Omental fat pad (tissue), 4 donors: ENCODE results near the gene C3orf38. TPM values are rescaled to one million over a fixed set of nuclear protein-coding genes. Genes with fewer than 3 reads are reported as not detected.
"Not testable (repeated sequence)": the region's sequence is repeated elsewhere in the genome, so short reads cannot be mapped to it uniquely, and the experiment has no call there.

Experiments used
- ATAC-seq: fragments of 150-250 bp; one replicate; pipeline ENCODE4 v1.9.1; 2016; ENCODE audit warnings: mild to moderate bottlenecking, moderate library complexity; ENCODE audit not compliant: low FRiP score
- DNase-seq: peaks from one replicate; pipeline ENCODE4 v3.0.0-alpha.2; 2019; ENCODE audit warnings: low spot score
- total RNA-seq, 4 donors: library from RNA; depleted of rRNA; stranded (reverse); fragments of >200 nt; gene quantifications; one replicate each; pipeline ENCODE4 v1.1.0, GENCODE V29; 2016
- TF ChIP-seq, protein P1 (sequence below), 3 donors: fragments of 450-650 bp; IDR thresholded peaks; one replicate each; pipeline ENCODE4 v1.5.1; 2016 to 2017; ENCODE audit warnings: antibody characterized with exemption in 3 of 3, mild to moderate bottlenecking in 3 of 3, moderate library complexity in 2 of 3

C3orf38 gene
- total RNA-seq, 4 donors from 2014 or later, result 12.2 to 23.6 (median 19.0) TPM

DNA sequence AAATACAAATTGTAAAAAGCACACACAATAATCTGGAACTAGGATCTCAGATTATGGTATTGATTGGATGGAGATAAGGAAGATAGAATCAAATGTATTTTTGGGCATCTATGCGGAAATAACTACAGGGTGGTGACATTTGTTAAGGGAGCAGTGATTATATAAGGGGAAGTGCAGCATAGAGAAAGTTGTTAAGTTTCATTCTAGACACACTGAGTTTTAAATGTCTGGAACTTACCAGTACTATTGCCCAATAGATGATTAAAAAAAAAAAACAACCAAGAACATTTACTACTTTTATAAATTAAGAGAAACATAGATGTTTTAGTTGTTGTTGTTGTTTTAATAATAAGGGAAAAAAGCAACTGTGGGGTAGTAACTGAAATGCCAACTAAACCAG, 32.1 kb upstream of the C3orf38 start:
- TF ChIP-seq, protein P1, sequence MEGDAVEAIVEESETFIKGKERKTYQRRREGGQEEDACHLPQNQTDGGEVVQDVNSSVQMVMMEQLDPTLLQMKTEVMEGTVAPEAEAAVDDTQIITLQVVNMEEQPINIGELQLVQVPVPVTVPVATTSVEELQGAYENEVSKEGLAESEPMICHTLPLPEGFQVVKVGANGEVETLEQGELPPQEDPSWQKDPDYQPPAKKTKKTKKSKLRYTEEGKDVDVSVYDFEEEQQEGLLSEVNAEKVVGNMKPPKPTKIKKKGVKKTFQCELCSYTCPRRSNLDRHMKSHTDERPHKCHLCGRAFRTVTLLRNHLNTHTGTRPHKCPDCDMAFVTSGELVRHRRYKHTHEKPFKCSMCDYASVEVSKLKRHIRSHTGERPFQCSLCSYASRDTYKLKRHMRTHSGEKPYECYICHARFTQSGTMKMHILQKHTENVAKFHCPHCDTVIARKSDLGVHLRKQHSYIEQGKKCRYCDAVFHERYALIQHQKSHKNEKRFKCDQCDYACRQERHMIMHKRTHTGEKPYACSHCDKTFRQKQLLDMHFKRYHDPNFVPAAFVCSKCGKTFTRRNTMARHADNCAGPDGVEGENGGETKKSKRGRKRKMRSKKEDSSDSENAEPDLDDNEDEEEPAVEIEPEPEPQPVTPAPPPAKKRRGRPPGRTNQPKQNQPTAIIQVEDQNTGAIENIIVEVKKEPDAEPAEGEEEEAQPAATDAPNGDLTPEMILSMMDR (IDR thresholded peaks at IDR 0.05), result no peak
- DNase-seq (no peak), ATAC-seq (no peak)

DNA sequence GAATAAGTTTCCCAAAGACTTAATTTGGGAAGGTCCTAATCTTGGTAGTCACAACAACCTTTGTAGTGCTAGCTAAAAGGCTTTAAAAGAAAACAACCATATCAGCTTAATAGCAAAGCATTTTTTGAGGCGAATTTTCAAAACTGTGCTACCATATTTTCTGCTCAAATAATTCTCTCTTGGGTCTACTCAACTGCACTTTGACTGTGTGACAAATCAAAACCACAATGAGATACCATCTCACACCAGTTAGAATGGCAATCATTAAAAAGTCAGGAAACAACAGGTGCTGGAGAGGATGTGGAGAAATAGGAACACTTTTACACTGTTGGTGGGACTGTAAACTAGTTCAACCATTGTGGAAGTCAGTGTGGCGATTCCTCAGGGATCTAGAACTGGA, 31.2 kb upstream of the C3orf38 start:
- not testable (repeated sequence) for DNase-seq, ATAC-seq

DNA sequence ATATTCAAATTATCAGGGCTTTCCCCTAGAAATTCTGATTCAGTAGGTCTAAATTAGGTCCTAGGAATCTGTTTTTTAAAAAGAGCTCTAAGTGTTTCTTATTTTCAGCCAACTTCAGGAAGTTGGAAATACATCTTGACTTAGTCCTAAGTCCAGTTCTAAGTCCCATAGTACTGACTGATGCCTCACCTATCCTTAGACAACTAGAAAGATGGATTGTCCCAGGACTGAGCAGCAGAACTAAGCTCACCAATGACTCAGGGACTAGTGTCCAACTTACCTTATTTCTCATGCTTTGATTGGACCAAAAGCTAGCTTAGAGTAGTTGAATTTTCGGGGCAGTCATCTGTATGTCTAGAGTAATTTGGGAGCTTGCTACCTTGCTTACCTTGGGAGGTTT, 26.2 kb upstream of the C3orf38 start:
- no peak for DNase-seq
- TF ChIP-seq, protein P1 (IDR thresholded peaks at IDR 0.05), result no peak
- ATAC-seq, result no peak

DNA sequence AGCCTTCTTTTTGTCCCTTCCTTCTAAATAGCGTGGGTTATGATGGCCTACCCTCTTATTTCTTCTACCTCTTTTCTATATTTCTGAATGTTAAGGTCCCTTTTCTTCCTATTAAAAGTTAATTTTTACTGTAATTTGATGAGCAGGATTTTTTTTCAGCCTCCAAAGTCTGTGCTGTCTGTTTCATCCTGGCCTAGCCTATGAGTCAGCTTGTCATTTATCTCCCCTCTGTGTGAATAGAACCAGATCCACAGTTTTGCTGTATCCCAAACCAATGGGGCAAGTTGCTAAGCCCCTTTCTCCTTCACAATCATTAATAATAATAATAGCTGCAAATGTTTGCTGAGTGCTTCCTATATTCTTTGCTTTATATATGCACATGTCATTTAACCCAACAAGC, 18.1 kb upstream of the C3orf38 start:
- TF ChIP-seq, protein P1 (IDR thresholded peaks at IDR 0.05), result no peak
- ATAC-seq, result no peak
- no peak for DNase-seq

DNA sequence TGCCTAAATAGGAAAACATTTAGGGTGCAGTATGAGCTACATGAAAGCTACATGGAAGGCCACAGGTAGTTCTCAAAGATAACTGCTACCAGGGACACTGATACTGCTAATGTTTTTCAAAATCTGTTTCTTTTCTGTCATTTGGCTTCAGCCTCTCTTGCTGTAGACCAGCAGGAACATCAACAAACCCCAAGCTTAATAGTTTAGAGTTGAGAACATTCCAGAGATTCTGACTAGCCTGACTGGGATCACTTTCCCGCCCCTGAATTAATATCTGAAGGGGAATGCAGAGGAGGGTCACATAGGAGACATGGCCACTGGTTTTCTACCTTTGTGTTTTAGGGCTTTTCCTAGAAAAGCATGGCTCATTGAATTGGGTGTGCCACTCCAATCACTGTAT, 16.9 kb upstream of the C3orf38 start:
- ATAC-seq (no peak), DNase-seq (no peak)
- TF ChIP-seq, protein P1 (IDR thresholded peaks at IDR 0.05), result no peak

DNA sequence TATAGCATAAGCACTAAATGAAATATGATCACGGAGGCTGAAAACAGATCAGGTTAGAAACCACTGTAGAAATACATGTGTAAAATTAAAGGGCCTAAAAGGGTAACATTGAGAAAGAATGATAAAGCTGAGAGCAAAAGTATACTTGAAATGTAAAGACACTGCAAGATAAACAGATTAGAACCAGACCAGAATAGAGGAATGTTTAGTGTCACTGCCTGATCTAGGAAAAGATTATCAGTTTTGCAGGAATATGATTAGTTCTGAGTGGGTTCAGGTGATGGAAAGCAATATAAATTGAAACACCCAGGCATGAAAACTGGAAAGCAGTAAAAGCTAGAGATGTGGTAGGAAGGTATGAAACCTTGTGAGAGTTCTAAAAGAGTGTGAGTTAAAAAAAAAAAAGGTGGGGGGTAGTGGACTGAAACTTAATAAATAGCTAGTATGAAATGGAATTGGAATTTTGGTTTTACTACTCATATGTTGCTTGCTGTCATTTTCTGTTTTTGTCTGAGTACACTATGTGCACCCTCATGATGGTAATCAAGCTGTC, 16.0 kb upstream of the C3orf38 start:
- TF ChIP-seq, protein P1 (IDR thresholded peaks at IDR 0.05), result no peak
- no peak for DNase-seq
- no peak for ATAC-seq

DNA sequence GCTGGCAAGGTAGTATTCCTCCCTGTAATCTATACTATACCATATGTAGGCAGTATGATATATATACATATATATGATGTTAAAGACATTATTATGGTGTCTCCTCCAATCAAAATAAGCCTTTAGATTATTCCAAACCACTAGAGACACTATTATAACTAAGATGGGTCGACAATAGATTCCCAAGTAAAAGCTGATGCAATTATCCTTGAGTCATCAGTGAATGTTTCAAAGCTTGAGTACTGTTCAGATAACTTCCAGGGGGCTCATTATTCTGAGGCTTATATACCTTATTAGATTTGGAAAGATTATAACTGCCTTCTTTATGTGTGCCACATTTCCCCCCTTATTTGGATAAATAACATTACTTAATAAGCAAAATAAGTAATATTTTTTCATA, 11.9 kb upstream of the C3orf38 start:
- DNase-seq (no peak), ATAC-seq (no peak)
- TF ChIP-seq, protein P1 (IDR thresholded peaks at IDR 0.05), result no peak
